Measurements from ENCODE around the gene NHERF1.

The NHERF1 gene

GRCh38 chr17:74815067-74815466 is 66.6 kb downstream of the NHERF1 start:
- DNase-seq = no peak

GRCh38 chr17:74815550-74816370 is 67.3 kb downstream of the NHERF1 start:
- DNase-seq = no peak

DNA sequence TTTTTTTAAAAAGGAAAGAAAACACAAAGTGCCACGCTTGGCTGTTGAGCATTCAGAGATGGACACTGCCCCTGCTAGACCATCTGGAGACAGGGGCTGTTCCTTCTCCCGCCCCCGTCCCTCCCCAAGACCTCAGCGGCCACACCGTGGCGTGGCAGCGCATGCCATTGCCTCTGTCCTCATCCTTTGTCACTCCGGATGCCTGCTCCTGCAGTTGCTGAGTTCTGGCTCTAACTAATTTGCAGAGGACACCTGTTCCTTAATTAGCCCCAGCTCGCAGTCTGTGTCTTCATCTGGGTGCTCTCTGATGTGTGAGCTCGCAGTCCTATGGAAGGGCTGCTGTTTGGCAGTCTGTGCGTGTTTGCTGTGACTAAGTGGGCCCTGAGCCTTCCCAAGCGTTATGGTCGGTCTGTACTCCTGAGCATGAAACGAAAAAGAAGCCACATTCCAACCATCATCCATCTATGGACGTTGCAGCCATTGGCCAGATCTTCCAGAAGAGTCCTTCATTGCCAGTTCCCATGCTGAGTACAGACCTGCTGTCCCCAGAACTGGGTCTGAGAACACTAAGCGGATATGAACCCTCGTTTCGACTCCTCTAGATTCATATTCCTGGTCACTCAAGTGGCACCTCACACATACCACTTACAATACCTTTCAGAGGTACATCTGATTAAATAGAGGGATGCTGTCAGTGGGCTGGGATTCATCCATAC is 68.6 kb downstream of the NHERF1 start:
- DNase-seq = no peak

- no peak for DNase-seq
Observed at GRCh38 chr17:74818291-74818938, 70.0 kb downstream of the NHERF1 start.
